ENCODE measurements around the gene ACOT7. TPM values are rescaled to one million over a fixed set of nuclear protein-coding genes. Genes with fewer than 3 reads are reported as not detected.

Gene ACOT7
- total RNA-seq, 4 donors from 2014 or later, result 15.0 to 38.7 (median 28.6) TPM

DNA sequence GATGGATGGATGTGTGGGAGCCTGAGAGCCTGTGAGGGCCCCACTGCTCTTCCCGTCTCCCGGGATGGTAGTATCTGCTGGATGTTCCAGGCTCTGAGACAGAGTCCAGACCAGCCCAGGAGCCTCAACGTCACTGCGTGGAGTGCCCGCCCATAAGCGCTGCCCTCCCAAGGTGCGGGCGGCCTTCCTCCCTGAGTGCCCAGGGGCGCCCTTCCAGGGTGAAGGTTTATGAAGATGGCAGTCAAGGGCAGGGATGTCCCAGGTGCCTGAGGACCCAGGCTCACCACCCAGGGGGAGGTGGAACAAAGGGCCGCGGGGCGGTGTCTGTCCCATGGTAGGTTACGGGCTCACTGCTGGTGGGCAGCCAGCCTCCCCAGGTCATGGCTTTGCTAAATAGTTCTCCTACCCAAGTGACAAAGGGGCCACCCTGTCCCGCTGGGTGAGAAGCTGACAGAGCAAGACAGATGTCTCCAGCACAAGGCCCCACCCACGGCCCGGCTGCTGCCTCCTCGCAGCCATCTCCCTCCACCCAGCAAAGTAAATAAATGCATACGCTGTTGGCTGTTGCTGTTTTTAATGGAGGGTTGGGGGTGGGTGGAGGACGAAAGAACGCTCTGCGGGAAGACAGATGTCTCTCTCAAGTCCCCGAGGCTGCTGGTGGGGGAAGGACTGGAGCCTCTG lies 123.7 kb downstream of the ACOT7 start:
- Histone ChIP-seq H3K27me3 (peaks cover 0 to 3% (median 0%) of the 10 kb centered on the region in 4 donors), H3K4me3 (no peak overlapping the region), H3K27ac (replicated peaks in 1 of 4) (no peak overlapping the region), H3K4me1 (peaks cover 2 to 34% (median 28%) of the 10 kb centered on the region in 4 donors), H3K9me3 (no peaks in the 10 kb centered on the region), H3K36me3 (no peaks in the 10 kb centered on the region)
- TF ChIP-seq POLR2A (IDR thresholded peaks at IDR 0.05; ENCODE audit: low read depth), result no peak
- TF ChIP-seq, protein P1, sequence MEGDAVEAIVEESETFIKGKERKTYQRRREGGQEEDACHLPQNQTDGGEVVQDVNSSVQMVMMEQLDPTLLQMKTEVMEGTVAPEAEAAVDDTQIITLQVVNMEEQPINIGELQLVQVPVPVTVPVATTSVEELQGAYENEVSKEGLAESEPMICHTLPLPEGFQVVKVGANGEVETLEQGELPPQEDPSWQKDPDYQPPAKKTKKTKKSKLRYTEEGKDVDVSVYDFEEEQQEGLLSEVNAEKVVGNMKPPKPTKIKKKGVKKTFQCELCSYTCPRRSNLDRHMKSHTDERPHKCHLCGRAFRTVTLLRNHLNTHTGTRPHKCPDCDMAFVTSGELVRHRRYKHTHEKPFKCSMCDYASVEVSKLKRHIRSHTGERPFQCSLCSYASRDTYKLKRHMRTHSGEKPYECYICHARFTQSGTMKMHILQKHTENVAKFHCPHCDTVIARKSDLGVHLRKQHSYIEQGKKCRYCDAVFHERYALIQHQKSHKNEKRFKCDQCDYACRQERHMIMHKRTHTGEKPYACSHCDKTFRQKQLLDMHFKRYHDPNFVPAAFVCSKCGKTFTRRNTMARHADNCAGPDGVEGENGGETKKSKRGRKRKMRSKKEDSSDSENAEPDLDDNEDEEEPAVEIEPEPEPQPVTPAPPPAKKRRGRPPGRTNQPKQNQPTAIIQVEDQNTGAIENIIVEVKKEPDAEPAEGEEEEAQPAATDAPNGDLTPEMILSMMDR (IDR thresholded peaks at IDR 0.05), result no peak
- TF ChIP-seq EP300 (IDR thresholded peaks at IDR 0.05), result no peak
- no peak for TF ChIP-seq POLR2AphosphoS5 (IDR thresholded peaks at IDR 0.05)
- 49% methylated on average over 18 of the region's 22 CpGs for WGBS
- DNase-seq (ENCODE audit: extremely low spot score), result no peak
- intact Hi-C loops (cut with DNase I), result no loop called here

DNA sequence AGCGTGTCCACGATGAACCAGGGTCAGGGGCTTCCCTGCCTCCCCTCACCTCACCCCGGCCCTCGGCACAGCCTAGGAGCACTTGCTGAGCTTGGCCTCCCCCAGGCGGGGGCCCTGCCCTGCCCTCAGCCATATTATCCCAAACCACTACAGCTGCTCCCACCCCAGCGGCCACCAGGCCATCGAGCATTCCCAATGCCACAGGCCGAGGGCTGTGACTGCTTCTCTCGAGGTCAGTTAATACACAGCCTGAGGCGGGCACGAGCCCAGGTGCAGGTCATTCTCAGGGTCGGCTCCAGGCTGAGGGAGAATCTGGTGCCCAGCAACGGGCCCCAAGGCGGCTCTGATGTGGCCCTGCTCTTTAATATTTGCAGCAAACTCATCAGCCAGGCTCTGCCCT lies 124.3 kb downstream of the ACOT7 start:
- Histone ChIP-seq H3K9me3 (no peaks in the 10 kb centered on the region), H3K36me3 (no peaks in the 10 kb centered on the region), H3K27me3 (peaks cover 0 to 3% (median 0%) of the 10 kb centered on the region in 4 donors), H3K4me3 (no peak overlapping the region), H3K27ac (replicated peaks in 1 of 4) (no peak overlapping the region), H3K4me1 (peaks cover 2 to 37% (median 29%) of the 10 kb centered on the region in 4 donors)
- TF ChIP-seq POLR2AphosphoS5 (IDR thresholded peaks at IDR 0.05), result no peak
- DNase-seq (ENCODE audit: extremely low spot score), result no peak
- WGBS, result 86% methylated on average over 14 of the region's 14 CpGs
- intact Hi-C loops (cut with DNase I), result no loop called here

DNA sequence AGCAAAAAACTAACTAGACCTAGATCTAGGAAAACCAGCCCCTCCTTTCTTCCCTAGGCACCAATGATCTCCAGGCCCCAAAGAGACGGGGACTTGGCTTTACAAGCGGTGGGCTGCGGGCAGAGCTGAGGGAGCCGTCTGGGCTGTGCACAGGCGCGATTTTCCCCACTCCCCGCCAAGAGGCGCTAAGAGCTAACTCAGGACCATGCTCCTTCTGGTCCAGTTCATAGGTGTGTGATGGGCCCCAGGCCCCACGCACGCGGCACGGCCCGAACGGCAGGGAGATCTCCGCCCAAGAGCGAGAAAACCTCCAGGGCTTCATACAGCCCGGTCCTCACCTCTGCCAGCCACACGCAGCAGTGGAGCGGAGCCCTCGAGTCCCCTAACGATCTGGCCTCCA lies 125.2 kb downstream of the ACOT7 start:
- peaks cover 7 to 42% (median 36%) of the 10 kb centered on the region in 4 donors for H3K4me1 ChIP-seq
- 94% methylated on average over 18 of the region's 21 CpGs for WGBS

DNA sequence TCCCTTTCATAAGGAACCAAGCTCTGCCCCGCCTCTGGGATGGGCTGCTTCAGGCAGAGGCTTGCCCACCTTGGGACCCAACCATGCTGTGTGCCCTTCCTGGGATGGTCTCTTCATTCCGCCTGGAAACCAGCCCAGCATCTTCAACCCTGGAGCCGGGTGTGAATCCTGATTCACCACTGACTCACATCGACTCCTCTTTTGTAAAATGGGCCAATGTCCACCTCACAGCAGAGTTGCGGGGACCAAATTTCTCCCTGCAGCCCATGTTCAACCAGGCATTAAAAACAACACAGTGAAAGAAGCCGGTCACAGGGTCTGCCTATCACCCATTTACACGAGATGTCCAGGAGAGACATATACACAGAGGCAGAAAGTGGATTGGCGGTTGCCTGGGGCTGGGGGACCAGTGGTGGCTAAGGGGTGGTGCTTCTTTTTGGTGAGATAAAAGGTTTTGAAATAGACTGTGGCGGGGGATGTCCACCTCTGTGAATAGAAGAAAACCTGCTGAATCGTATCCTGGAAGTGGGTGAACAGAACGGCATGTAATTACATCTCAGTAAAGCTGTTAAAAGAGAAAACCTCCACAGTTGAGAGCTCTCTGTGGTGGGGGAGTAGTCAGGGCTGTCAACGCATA lies 125.8 kb downstream of the ACOT7 start:
- no peaks in the 10 kb centered on the region for H3K9me3 ChIP-seq
- H3K4me1 ChIP-seq, result peaks cover 9 to 42% (median 41%) of the 10 kb centered on the region in 4 donors
- H3K36me3 ChIP-seq, result no peaks in the 10 kb centered on the region
- no peak overlapping the region for H3K27ac ChIP-seq (replicated peaks in 1 of 4)
- peaks cover 0 to 14% (median 0%) of the 10 kb centered on the region in 4 donors for H3K27me3 ChIP-seq
- intact Hi-C loops (cut with DNase I), result no loop called here
- no peak for DNase-seq (ENCODE audit: extremely low spot score)
- H3K4me3 ChIP-seq, result no peak overlapping the region
- 79% methylated on average over 10 of the region's 12 CpGs for WGBS
- TF ChIP-seq, protein P1 (IDR thresholded peaks at IDR 0.05), result no peak
- TF ChIP-seq POLR2A (IDR thresholded peaks at IDR 0.05; ENCODE audit: low read depth) (no peak), EP300 (IDR thresholded peaks at IDR 0.05) (no peak), POLR2AphosphoS5 (IDR thresholded peaks at IDR 0.05) (no peak)

More for the DNA sequence above, 125.2 kb downstream of the ACOT7 start:
- Histone ChIP-seq H3K36me3 (no peaks in the 10 kb centered on the region), H3K27ac (replicated peaks in 1 of 4) (no peak overlapping the region), H3K9me3 (no peaks in the 10 kb centered on the region), H3K4me3 (no peak overlapping the region), H3K27me3 (peaks cover 0 to 9% (median 0%) of the 10 kb centered on the region in 4 donors)
- intact Hi-C loops (cut with DNase I), result no loop called here
- no peak for TF ChIP-seq EP300 (IDR thresholded peaks at IDR 0.05)
- TF ChIP-seq POLR2A (IDR thresholded peaks at IDR 0.05; ENCODE audit: low read depth), result no peak
- TF ChIP-seq, protein P1 (IDR thresholded peaks at IDR 0.05), result no peak
- TF ChIP-seq POLR2AphosphoS5 (IDR thresholded peaks at IDR 0.05), result no peak
- DNase-seq (ENCODE audit: extremely low spot score), result no peak

DNA sequence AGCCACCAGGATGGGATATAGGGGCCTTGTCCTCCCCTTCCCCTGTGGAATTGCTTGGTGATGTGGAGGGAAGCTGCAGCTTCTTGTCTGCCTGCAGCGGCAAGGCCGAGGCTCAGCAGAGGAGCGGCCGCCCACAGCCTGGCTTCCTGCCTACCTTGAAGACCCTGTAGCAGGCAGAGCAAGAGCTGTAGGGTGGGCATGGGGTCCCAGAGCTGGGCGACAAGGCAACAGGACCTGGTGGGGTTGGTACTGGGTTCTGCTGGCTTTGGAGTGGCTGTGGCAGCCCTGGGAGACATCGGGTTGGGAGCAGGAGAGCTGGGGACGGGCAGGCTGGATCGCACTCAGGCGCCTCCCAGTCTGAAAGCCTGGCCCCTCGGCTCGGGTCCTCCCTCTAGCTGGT lies 126.9 kb downstream of the ACOT7 start:
- intact Hi-C loops (cut with DNase I), result no loop called here
- Histone ChIP-seq H3K36me3 (no peaks in the 10 kb centered on the region), H3K4me1 (peaks cover 19 to 53% (median 45%) of the 10 kb centered on the region in 4 donors), H3K27me3 (peaks cover 0 to 25% (median under 1%) of the 10 kb centered on the region in 4 donors), H3K4me3 (no peak overlapping the region), H3K27ac (replicated peaks in 1 of 4) (no peak overlapping the region), H3K9me3 (no peaks in the 10 kb centered on the region)
- TF ChIP-seq, protein P1 (IDR thresholded peaks at IDR 0.05), result no peak
- TF ChIP-seq POLR2A (IDR thresholded peaks at IDR 0.05; ENCODE audit: low read depth), result no peak
- no peak for TF ChIP-seq POLR2AphosphoS5 (IDR thresholded peaks at IDR 0.05)
- no peak for TF ChIP-seq EP300 (IDR thresholded peaks at IDR 0.05)
- no peak for DNase-seq (ENCODE audit: extremely low spot score)
- 94% methylated on average over 8 of the region's 11 CpGs for WGBS

All from esophagus muscularis mucosa (tissue), 4 donors.